Peyer's patch (tissue), 4 donors: Measurements from ENCODE around the gene MEIS1.

ENCODE experiments used
- CTCF ChIP-seq, 6 experiments: fragments of 450-650 bp in 4 of 6; fragments of 200-600 bp in 2 of 6; sonication (generic) in 1 of 6; IDR thresholded peaks; one replicate each; pipeline ENCODE4 v1.5.1; 2017 to 2019; ENCODE audit warnings: antibody characterized with exemption in 6 of 6, mild to moderate bottlenecking in 3 of 6, moderate library complexity in 1 of 6
- POLR2A ChIP-seq, 2 donors: fragments of 450-650 bp; IDR thresholded peaks; one replicate each; pipeline ENCODE4 v1.5.1; 2017; ENCODE audit warnings: antibody characterized with exemption in 2 of 2, mild to moderate bottlenecking in 2 of 2, moderate library complexity in 2 of 2

- TF ChIP-seq CTCF (IDR thresholded peaks at IDR 0.05): no peak
- TF ChIP-seq POLR2A (IDR thresholded peaks at IDR 0.05): no peak
Measured at GRCh38 chr2:66532972-66533868, 98.3 kb downstream of the MEIS1 start.
